CD4-positive, CD25-positive, alpha-beta regulatory T cell (primary cell): Measurements from ENCODE around the gene MAP1LC3A. TPM values are rescaled to one million over a fixed set of nuclear protein-coding genes. Genes with fewer than 3 reads are reported as not detected.
A peak's percentile ranks its signal among the peaks of the same experiment; 100 is the strongest.

Experiments used
- ATAC-seq, 2 donors: fragments of 150-1000 bp; cut with Tn5 transposase; one replicate each; pipeline ENCODE4 v1.10.0; 2021; ENCODE audit warnings: low read depth in 2 of 2, moderate number of reproducible peaks in 2 of 2, moderate library complexity in 1 of 2
- DNase-seq, 3 donors: peaks; one replicate each; pipeline versions ENCODE4 v3.0.0 to v3.0.0-alpha.2; 2012 to 2022; ENCODE audit warnings: mixed read lengths in 1 of 3
- H3K27ac ChIP-seq: one replicate; pipeline ENCODE4 v1.7.0; 2013; ENCODE audit warnings: mild to moderate bottlenecking, low read length; ENCODE audit not compliant: insufficient read depth, poor library complexity, severe bottlenecking
- H3K27me3 ChIP-seq: one replicate; pipeline ENCODE4 v1.7.0; 2013; ENCODE audit warnings: low read length; ENCODE audit not compliant: control insufficient read depth, insufficient read depth
- H3K36me3 ChIP-seq: one replicate; pipeline ENCODE4 v1.7.0; 2013; ENCODE audit warnings: mild to moderate bottlenecking, low read length, moderate library complexity; ENCODE audit not compliant: control insufficient read depth, insufficient read depth
- H3K4me1 ChIP-seq: 2 replicates; pipeline ENCODE4 v1.7.0; 2013; ENCODE audit warnings: mild to moderate bottlenecking, low read length; ENCODE audit not compliant: insufficient read depth, control insufficient read depth, poor library complexity, severe bottlenecking
- H3K4me3 ChIP-seq: one replicate; pipeline ENCODE4 v1.7.0; 2013; ENCODE audit warnings: low read depth, mild to moderate bottlenecking, low read length, moderate library complexity
- H3K9me3 ChIP-seq, 2 experiments: 1 replicate in 1 of 2; 2 replicates in 1 of 2; pipeline ENCODE4 v1.7.0; 2013; ENCODE audit warnings: low read length in 2 of 2, mild to moderate bottlenecking in 1 of 2, moderate library complexity in 1 of 2; ENCODE audit not compliant: control insufficient read depth in 2 of 2
- H3K27ac Mint-ChIP-seq, 3 donors: one replicate each; pipeline ENCODE4 v1.8.0; 2020 to 2022; ENCODE audit warnings: mild to moderate bottlenecking in 3 of 3, mixed read lengths in 3 of 3, moderate library complexity in 2 of 3
- H3K27me3 Mint-ChIP-seq: one replicate; pipeline ENCODE4 v1.8.0; 2022; ENCODE audit warnings: mild to moderate bottlenecking, mixed read lengths
- H3K36me3 Mint-ChIP-seq: one replicate; pipeline ENCODE4 v1.8.0; 2020; ENCODE audit warnings: mixed read lengths
- H3K4me1 Mint-ChIP-seq, 4 donors: one replicate each; pipeline ENCODE4 v1.8.0; 2020 to 2022; ENCODE audit warnings: mixed read lengths in 4 of 4, mild to moderate bottlenecking in 1 of 4
- H3K4me3 Mint-ChIP-seq, 4 donors: one replicate each; pipeline ENCODE4 v1.8.0; 2020 to 2022; ENCODE audit warnings: mild to moderate bottlenecking in 4 of 4, mixed read lengths in 4 of 4, moderate library complexity in 3 of 4
- H3K9me3 Mint-ChIP-seq, 7 donors: one replicate each; pipeline ENCODE4 v1.8.0; 2020 to 2022; ENCODE audit warnings: mixed read lengths in 7 of 7, mild to moderate bottlenecking in 3 of 7, moderate library complexity in 2 of 7
- polyA plus RNA-seq, 4 donors: library from polyadenylated mRNA; unstranded; fragments of 300-500 nt; fragmentation: Illumina TruSeq; gene quantifications; one replicate each; pipeline ENCODE4 v1.2.3, GENCODE V29; 2021
- total RNA-seq: library from RNA; stranded (reverse); gene quantifications from one replicate; pipeline ENCODE4 v1.2.3, GENCODE V29; 2022

MAP1LC3A gene
- total and polyA plus RNA-seq, 5 donors from 2014 or later: 3.9 to 23.9 (median 6.0) TPM

- H3K27ac ChIP-seq: no peak overlapping the region
- Mint-ChIP-seq H3K4me3 (no peak overlapping the region), H3K36me3 (peaks cover 9% of the 10 kb centered on the region), H3K27ac (peak overlapping the region in 1 of 3 donors; percentile 39), H3K4me1 (peaks cover 0 to 6% (median 2%) of the 10 kb centered on the region in 4 donors), H3K27me3 (no peaks in the 10 kb centered on the region), H3K9me3 (no peaks in the 10 kb centered on the region)
- H3K36me3 ChIP-seq: peaks cover 4% of the 10 kb centered on the region
- no peaks in the 10 kb centered on the region for H3K4me1 ChIP-seq
- no peak for ATAC-seq
- H3K27me3 ChIP-seq: no peaks in the 10 kb centered on the region
- H3K9me3 ChIP-seq: no peaks in the 10 kb centered on the region
- no peak overlapping the region for H3K4me3 ChIP-seq
- no peak for DNase-seq
Measured at GRCh38 chr20:34564833-34565232, 6.3 kb downstream of the MAP1LC3A start.

GRCh38 chr20:34566978-34567891 is 8.7 kb downstream of the MAP1LC3A start:
- DNase-seq: no peak
- Mint-ChIP-seq H3K27me3 (no peaks in the 10 kb centered on the region), H3K4me1 (peaks cover 6 to 8% (median 7%) of the 10 kb centered on the region in 4 donors), H3K9me3 (no peaks in the 10 kb centered on the region), H3K36me3 (peaks cover 19% of the 10 kb centered on the region), H3K4me3 (no peak overlapping the region), H3K27ac (no peak overlapping the region)
- peaks cover 6% of the 10 kb centered on the region for H3K36me3 ChIP-seq
- H3K27me3 ChIP-seq: no peaks in the 10 kb centered on the region
- H3K9me3 ChIP-seq: no peaks in the 10 kb centered on the region
- no peak overlapping the region for H3K27ac ChIP-seq
- H3K4me3 ChIP-seq: no peak overlapping the region
- no peak for ATAC-seq
- no peaks in the 10 kb centered on the region for H3K4me1 ChIP-seq

GRCh38 chr20:34567892-34568865 is 9.7 kb downstream of the MAP1LC3A start:
- H3K27ac Mint-ChIP-seq: peak overlapping the region in 1 of 3 donors; percentile 62
- no peak for DNase-seq
- H3K4me3 Mint-ChIP-seq: no peak overlapping the region
- Histone ChIP-seq H3K36me3 (peaks cover 8% of the 10 kb centered on the region), H3K4me3 (no peak overlapping the region), H3K27me3 (no peaks in the 10 kb centered on the region), H3K4me1 (no peaks in the 10 kb centered on the region), H3K9me3 (no peaks in the 10 kb centered on the region), H3K27ac (no peak overlapping the region)
- H3K27me3 Mint-ChIP-seq: no peaks in the 10 kb centered on the region
- H3K4me1 Mint-ChIP-seq: peaks cover 6 to 8% (median 8%) of the 10 kb centered on the region in 4 donors
- H3K36me3 Mint-ChIP-seq: peaks cover 20% of the 10 kb centered on the region
- ATAC-seq: no peak
- H3K9me3 Mint-ChIP-seq: no peaks in the 10 kb centered on the region

GRCh38 chr20:34569598-34569997 is 11.1 kb downstream of the MAP1LC3A start:
- Mint-ChIP-seq H3K27ac (no peak overlapping the region), H3K4me3 (no peak overlapping the region), H3K36me3 (peaks cover 26% of the 10 kb centered on the region), H3K9me3 (no peaks in the 10 kb centered on the region), H3K4me1 (peaks cover 6 to 10% (median 9%) of the 10 kb centered on the region in 4 donors), H3K27me3 (no peaks in the 10 kb centered on the region)
- peaks cover 13% of the 10 kb centered on the region for H3K36me3 ChIP-seq
- H3K27ac ChIP-seq: no peak overlapping the region
- H3K9me3 ChIP-seq: no peaks in the 10 kb centered on the region
- no peak overlapping the region for H3K4me3 ChIP-seq
- ATAC-seq (no peak), DNase-seq (no peak)
- no peaks in the 10 kb centered on the region for H3K27me3 ChIP-seq
- no peaks in the 10 kb centered on the region for H3K4me1 ChIP-seq

GRCh38 chr20:34570859-34571306 is 12.4 kb downstream of the MAP1LC3A start:
- no peak overlapping the region for H3K4me3 ChIP-seq
- peak overlapping the region; percentile 66 to 80 (median 80) for H3K27ac Mint-ChIP-seq
- peaks cover 6 to 10% (median 9%) of the 10 kb centered on the region in 4 donors for H3K4me1 Mint-ChIP-seq
- H3K9me3 ChIP-seq: no peaks in the 10 kb centered on the region
- no peak overlapping the region for H3K4me3 Mint-ChIP-seq
- H3K36me3 Mint-ChIP-seq: peaks cover 29% of the 10 kb centered on the region
- peaks cover 13% of the 10 kb centered on the region for H3K36me3 ChIP-seq
- no peaks in the 10 kb centered on the region for H3K4me1 ChIP-seq
- ATAC-seq (peak in 1 of 2 donors; percentile 28), DNase-seq (no peak)
- H3K27ac ChIP-seq: no peak overlapping the region
- no peaks in the 10 kb centered on the region for H3K27me3 ChIP-seq
- H3K27me3 Mint-ChIP-seq: no peaks in the 10 kb centered on the region
- H3K9me3 Mint-ChIP-seq: no peaks in the 10 kb centered on the region

- DNase-seq: no peak
- Mint-ChIP-seq H3K9me3 (no peaks in the 10 kb centered on the region), H3K27me3 (no peaks in the 10 kb centered on the region), H3K4me1 (peaks cover 6 to 10% (median 9%) of the 10 kb centered on the region in 4 donors), H3K4me3 (no peak overlapping the region), H3K36me3 (peaks cover 29% of the 10 kb centered on the region), H3K27ac (peak overlapping the region in 1 of 3 donors; percentile 66)
- H3K27me3 ChIP-seq: no peaks in the 10 kb centered on the region
- peaks cover 13% of the 10 kb centered on the region for H3K36me3 ChIP-seq
- no peaks in the 10 kb centered on the region for H3K4me1 ChIP-seq
- no peak for ATAC-seq
- H3K4me3 ChIP-seq: no peak overlapping the region
- H3K27ac ChIP-seq: no peak overlapping the region
- H3K9me3 ChIP-seq: no peaks in the 10 kb centered on the region
Measured at GRCh38 chr20:34571753-34572152, 13.2 kb downstream of the MAP1LC3A start.

- H3K27me3 ChIP-seq: no peaks in the 10 kb centered on the region
- no peaks in the 10 kb centered on the region for H3K9me3 Mint-ChIP-seq
- H3K36me3 ChIP-seq: peaks cover 9% of the 10 kb centered on the region
- H3K4me1 ChIP-seq: no peaks in the 10 kb centered on the region
- no peaks in the 10 kb centered on the region for H3K9me3 ChIP-seq
- H3K4me3 Mint-ChIP-seq: no peak overlapping the region
- H3K27me3 Mint-ChIP-seq: no peaks in the 10 kb centered on the region
- no peak overlapping the region for H3K27ac ChIP-seq
- H3K36me3 Mint-ChIP-seq: peaks cover 25% of the 10 kb centered on the region
- peak overlapping the region in 1 of 3 donors; percentile 33 for H3K27ac Mint-ChIP-seq
- H3K4me1 Mint-ChIP-seq: peaks cover 6 to 14% (median 9%) of the 10 kb centered on the region in 4 donors
- DNase-seq: no peak
- H3K4me3 ChIP-seq: no peak overlapping the region
- no peak for ATAC-seq
Measured at GRCh38 chr20:34573541-34574300, 15.2 kb downstream of the MAP1LC3A start.
